ENCODE results near the gene XPO1. TPM values are rescaled to one million over a fixed set of nuclear protein-coding genes. Genes with fewer than 3 reads are reported as not detected.
A peak's percentile ranks its signal among the peaks of the same experiment; 100 is the strongest.

The XPO1 gene
- total and polyA plus RNA-seq, 2 of the 4 experiments (the other 2 are of a cell fraction) = 78.5 to 104 TPM

GRCh38 chr2:61538920-61539520 is 864 bp upstream of the XPO1 start:
- no peaks in the 10 kb centered on the region for H3K9me3 ChIP-seq (ENCODE audit: control insufficient read depth, insufficient read depth, low read length)
- TF ChIP-seq RCOR1 (IDR thresholded peaks at IDR 0.05; ENCODE audit: insufficient replicate concordance, low read length) (no peak), RFX5 (IDR thresholded peaks at IDR 0.05; ENCODE audit: low read depth, low read length) (no peak), USF2 (IDR thresholded peaks at IDR 0.05; ENCODE audit: low read depth, low read length) (no peak), MXI1 (IDR thresholded peaks at IDR 0.05; ENCODE audit: borderline replicate concordance, low read depth, low read length) (no peak), CHD1 (IDR thresholded peaks at IDR 0.05; ENCODE audit: low read depth, low read length) (no peak), CEBPB (IDR thresholded peaks at IDR 0.05; ENCODE audit: low read depth, low read length) (no peak)
- ATAC-seq (ENCODE audit: low read depth) = no peak
- peak overlapping the region; percentile 86 for H3K4me2 ChIP-seq (ENCODE audit: low read depth, low read length)
- no TSS peak for BruUV-seq (replicated peaks)
- no peaks in the 10 kb centered on the region for H3K36me3 ChIP-seq (ENCODE audit: control insufficient read depth, insufficient read depth, low read length)
- CTCF ChIA-PET = no interaction called here
- peak; percentile 10 for DNase-seq
- peak overlapping the region; percentile 41 for H2AK5ac ChIP-seq (ENCODE audit: low read depth, low read length)
- peak overlapping the region; percentile 44; the same call in 1 of the 2 replicates for H3K23ac ChIP-seq (ENCODE audit: low read depth, low read length)
- dilution Hi-C loops (cut with HindIII; ENCODE audit: low sequenced_read_pairs, unreplicated experiment) = no loop called here
- H2BK15ac ChIP-seq (ENCODE audit: low read depth, low read length) = no peak overlapping the region
- H3K18ac ChIP-seq (ENCODE audit: low read depth, low read length) = no peak overlapping the region
- H2AFZ ChIP-seq (replicated peaks; ENCODE audit: low read length, poor library complexity) = peak overlapping the region; percentile 94
- peaks cover 30% of the 10 kb centered on the region for H4K20me1 ChIP-seq (ENCODE audit: insufficient read depth, low read length)
- H4K8ac ChIP-seq (ENCODE audit: low read depth in 2 of 2, low read length in 2 of 2) = peak overlapping the region; percentile 21 to 38; a peak in 2 of 4 replicates
- H2BK120ac ChIP-seq (ENCODE audit: low read depth, low read length) = no peak overlapping the region
- POLR2A ChIA-PET (ENCODE audit: unreplicated experiment) = interaction anchor here (0.5 kb wide), 2 partner anchors 32 to 68 kb away, joined by 3 read pairs; partner anchors contain the start of gene USP34
- in situ Hi-C loops (cut with MboI; ENCODE audit: low sequenced_read_pairs) = no loop called here
- peak overlapping the region; percentile 29; the same call in 1 of the 2 replicates for H4K91ac ChIP-seq (ENCODE audit: insufficient read depth, low read depth, low read length)
- intact Hi-C loops (cut with micrococcal nuclease) = loop anchor here (2.0 to 10.0 kb wide), 4 partner anchors 98 to 346 kb away; partner anchors contain the start of gene CCT4
- no peak overlapping the region for H2BK20ac ChIP-seq (ENCODE audit: low read depth, low read length)
- no peak overlapping the region; the same call in 1 of the 2 replicates for H3K14ac ChIP-seq (replicated peaks; ENCODE audit: low read depth, low read length)
- peak overlapping the region; percentile 18 for H3K56ac ChIP-seq (ENCODE audit: extremely low read depth, insufficient read depth, low read length)
- H3K9ac ChIP-seq (ENCODE audit: low read depth, low read length) = peak overlapping the region; percentile 67
- peak overlapping the region; percentile 86 for H2AK9ac ChIP-seq (replicated peaks; ENCODE audit: low read depth, low read length, poor library complexity)
- H3K4me1 ChIP-seq (ENCODE audit: control insufficient read depth, insufficient read depth, low read length) = peaks cover 4% of the 10 kb centered on the region
- peak overlapping the region; percentile 14; the same call in 1 of the 2 replicates for H4K5ac ChIP-seq (ENCODE audit: low read depth, low read length)
- peak overlapping the region; percentile 39 for H3K4ac ChIP-seq (ENCODE audit: low read depth, low read length)
- no peaks in the 10 kb centered on the region for H3K27me3 ChIP-seq (ENCODE audit: control insufficient read depth, insufficient read depth, low read length)
- no peaks in the 10 kb centered on the region for H3K9me1 ChIP-seq (ENCODE audit: insufficient read depth, low read length)
- peak overlapping the region; percentile 36 for H2BK5ac ChIP-seq (ENCODE audit: low read depth, low read length, poor library complexity, severe bottlenecking)
- 16% methylated on average over 6 of the region's 19 CpGs; no CpG with 5 or more reads in 1 of the 2 experiments for WGBS, 2 experiments (ENCODE audit: extremely low coverage in 2 of 2, insufficient read length in 1 of 2)
- peak overlapping the region; percentile 56 for H3K27ac ChIP-seq (ENCODE audit: insufficient read depth, low read length)
- peaks cover 3 to 10% of the 10 kb centered on the region in 2 experiments; a peak in 2 of 4 replicates for H3K79me1 ChIP-seq (ENCODE audit: low read depth in 1 of 2, low read length in 2 of 2)
- H3K4me3 ChIP-seq (ENCODE audit: insufficient read depth, low read depth, low read length) = peak overlapping the region; percentile 83
